Activated T-helper 1 cell treated with Interleukin-2 at 50 U/mL for 16 hours (primary cell): Measurements from ENCODE around the gene MED20.

Experiments used
- DNase-seq: peaks from one replicate; pipeline ENCODE4 v3.0.0-alpha.2; 2020; ENCODE audit warnings: low read depth

Gene MED20

GRCh38 chr6:41940759-41941279, 19.9 kb upstream of the MED20 start:
- peak; percentile 43 for DNase-seq

- no peak for DNase-seq
These were observed 19.2 kb upstream of the MED20 start for GRCh38 chr6:41939848-41940758.

- DNase-seq, result no peak
These were observed 18.4 kb upstream of the MED20 start for GRCh38 chr6:41939176-41939847.

GRCh38 chr6:41938590-41939175, 17.7 kb upstream of the MED20 start:
- DNase-seq, result no peak

GRCh38 chr6:41937861-41938574, 17.1 kb upstream of the MED20 start:
- peak; percentile 52 for DNase-seq

- no peak for DNase-seq
These were observed 16.5 kb upstream of the MED20 start for GRCh38 chr6:41937472-41937860.

- DNase-seq, result peak; percentile 68
These were observed 15.3 kb upstream of the MED20 start for GRCh38 chr6:41936073-41936837.

- no peak for DNase-seq
These were observed 14.7 kb upstream of the MED20 start for GRCh38 chr6:41935685-41936072.

- DNase-seq, result no peak
These were observed 14.2 kb upstream of the MED20 start for GRCh38 chr6:41935193-41935574.

- no peak for DNase-seq
These were observed 13.6 kb upstream of the MED20 start for GRCh38 chr6:41934278-41935192.

GRCh38 chr6:41932378-41932777, 11.4 kb upstream of the MED20 start:
- DNase-seq, result no peak

- DNase-seq, result no peak
These were observed 10.9 kb upstream of the MED20 start for GRCh38 chr6:41931792-41932191.

GRCh38 chr6:41929924-41930323, 9.0 kb upstream of the MED20 start:
- no peak for DNase-seq

GRCh38 chr6:41927253-41927652, 6.3 kb upstream of the MED20 start:
- DNase-seq, result no peak

GRCh38 chr6:41922154-41922553, 1.2 kb upstream of the MED20 start:
- no peak for DNase-seq

- no peak for DNase-seq
These were observed 716 bp upstream of the MED20 start for GRCh38 chr6:41921712-41921998.

GRCh38 chr6:41917528-41917927, 3.4 kb downstream of the MED20 start:
- DNase-seq, result no peak

GRCh38 chr6:41914869-41915530, 5.9 kb downstream of the MED20 start:
- no peak for DNase-seq

GRCh38 chr6:41914343-41914742, 6.6 kb downstream of the MED20 start:
- no peak for DNase-seq

GRCh38 chr6:41909727-41910126, 11.2 kb downstream of the MED20 start:
- no peak for DNase-seq
